GM12872 (cell line): ENCODE data around the gene TUNAR.

Source experiments
- CTCF ChIP-seq: IDR thresholded peaks from 3 replicates; pipeline ENCODE4 v1.5.1; 2011; ENCODE audit warnings: low read depth, mild to moderate bottlenecking, low read length, moderate library complexity; ENCODE audit not compliant: insufficient read depth

The TUNAR gene

DNA sequence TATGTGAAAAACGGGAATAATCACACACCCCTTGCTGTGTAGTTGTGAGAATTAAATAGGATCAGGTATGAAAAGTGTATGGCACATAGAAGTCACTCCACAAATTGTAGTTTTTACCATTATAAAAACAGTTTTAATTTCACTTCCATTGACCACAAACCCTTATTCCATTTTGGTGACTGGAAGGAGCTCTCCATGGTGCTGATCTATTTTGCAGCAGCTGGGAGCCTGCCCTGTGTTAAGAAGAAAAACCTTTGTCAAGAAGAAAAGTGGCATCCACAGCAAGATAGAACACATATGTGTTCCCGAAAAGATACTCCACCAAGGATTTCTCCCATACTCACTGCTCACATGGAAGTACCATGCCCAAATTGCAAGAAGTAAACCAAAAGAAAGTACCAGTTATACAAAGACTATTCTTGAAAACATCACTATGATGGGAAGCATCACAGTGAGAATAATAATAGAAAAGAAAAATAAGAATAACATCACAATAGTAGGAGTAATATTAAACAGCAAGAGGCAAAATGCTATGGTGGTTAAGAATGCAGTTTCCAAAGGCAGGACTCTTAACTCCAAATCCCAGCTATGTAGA lies 58.7 kb downstream of the TUNAR start:
- no peak for TF ChIP-seq CTCF

- TF ChIP-seq CTCF, result no peak
Observed at GRCh38 chr14:95936041-95936440, 59.4 kb downstream of the TUNAR start.

GRCh38 chr14:95939335-95939734 lies 62.7 kb downstream of the TUNAR start:
- TF ChIP-seq CTCF, result no peak

DNA sequence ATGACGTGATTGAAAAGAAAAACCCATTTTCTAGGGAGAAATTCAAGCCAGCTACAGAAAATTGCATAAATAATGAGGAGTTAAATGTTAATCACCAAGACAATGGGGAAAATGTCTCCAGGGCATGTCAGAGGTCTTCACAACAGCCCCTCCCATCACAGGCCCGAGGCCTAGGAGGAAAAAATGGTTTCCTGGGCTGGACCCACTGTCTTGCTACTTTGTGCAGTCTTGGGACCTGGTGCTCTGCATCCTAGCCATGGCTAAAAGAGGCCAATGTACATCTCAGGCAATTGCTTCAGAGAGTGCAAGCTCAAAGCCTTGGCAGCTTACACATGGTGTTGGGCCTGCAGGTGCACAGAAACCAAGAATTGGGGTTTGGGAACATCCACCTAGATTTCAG lies 65.3 kb downstream of the TUNAR start:
- TF ChIP-seq CTCF, result no peak

DNA sequence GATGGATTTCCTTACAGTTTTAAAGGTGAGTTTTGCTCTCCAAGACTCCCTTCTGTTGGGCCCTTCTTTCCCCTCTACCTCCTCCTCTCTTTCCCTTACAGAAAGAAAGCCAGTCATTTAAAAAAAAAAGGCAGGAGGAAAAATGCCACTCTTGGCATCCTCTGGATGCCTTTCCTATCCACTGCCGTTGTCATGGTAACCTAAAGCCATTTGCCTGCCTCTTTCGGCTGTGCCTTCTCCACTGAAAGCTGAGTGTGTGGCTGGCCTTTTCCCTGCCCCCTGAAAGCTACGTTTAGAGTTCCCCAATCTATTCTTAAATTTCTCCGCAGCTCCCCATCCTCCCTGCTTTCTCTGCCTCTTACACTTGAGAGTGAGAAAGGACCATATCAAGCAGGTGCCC lies 67.1 kb downstream of the TUNAR start:
- no peak for TF ChIP-seq CTCF

- no peak for TF ChIP-seq CTCF
Observed at GRCh38 chr14:95944462-95944861, 67.8 kb downstream of the TUNAR start.

- TF ChIP-seq CTCF, result no peak
Observed at GRCh38 chr14:95946867-95947266, 70.2 kb downstream of the TUNAR start.

- TF ChIP-seq CTCF, result no peak
Observed at GRCh38 chr14:95948558-95948981, 71.9 kb downstream of the TUNAR start.
